Stomach (tissue), 9 donors: ENCODE results near the gene SIPA1. TPM values are rescaled to one million over a fixed set of nuclear protein-coding genes. Genes with fewer than 3 reads are reported as not detected.
A peak's percentile ranks its signal among the peaks of the same experiment; 100 is the strongest.

Experiments used
- DNase-seq, 2 donors: peaks; one replicate each; pipeline versions ENCODE4 v3.0.0 to v3.0.0-alpha.2; 2013 to 2019
- H3K27ac ChIP-seq, 5 donors: fragments of 200-600 bp in 4 of 5; sonication (generic) in 4 of 5; one replicate each; pipeline ENCODE4 v1.5.1; 2013 to 2019; ENCODE audit warnings: mild to moderate bottlenecking in 1 of 5, moderate library complexity in 1 of 5
- H3K27me3 ChIP-seq, 3 donors: fragments of 200-600 bp; sonication (generic); one replicate each; pipeline ENCODE4 v1.5.1; 2017 to 2019; ENCODE audit warnings: mixed run types in 1 of 3
- H3K36me3 ChIP-seq, 4 donors: fragments of 200-600 bp; sonication (generic); 1 replicate in 3 of 4; 2 replicates in 1 of 4; pipeline ENCODE4 v1.5.1; 2016 to 2019
- H3K4me1 ChIP-seq, 4 donors: fragments of 200-600 bp; sonication (generic); one replicate each; pipeline ENCODE4 v1.5.1; 2016 to 2019
- H3K4me3 ChIP-seq, 4 donors: fragments of 200-600 bp; sonication (generic) in 3 of 4; one replicate each; pipeline ENCODE4 v1.5.1; 2016 to 2019; ENCODE audit warnings: mild to moderate bottlenecking in 1 of 4
- H3K9me3 ChIP-seq, 4 donors: fragments of 200-600 bp; sonication (generic); one replicate each; pipeline ENCODE4 v1.5.1; 2016 to 2019
- CTCF ChIP-seq, 7 experiments: fragments of 450-650 bp in 4 of 7; fragments of 200-600 bp in 3 of 7; sonication (generic) in 3 of 7; IDR thresholded peaks; one replicate each; pipeline ENCODE4 v1.5.1; 2016 to 2019; ENCODE audit warnings: antibody characterized with exemption in 7 of 7, control low read depth in 2 of 7, mild to moderate bottlenecking in 1 of 7
- EP300 ChIP-seq: sonication (generic); formaldehyde crosslinking; IDR thresholded peaks from one replicate; pipeline ENCODE4 v1.6.1; 2017; ENCODE audit warnings: antibody characterized with exemption
- POLR2A ChIP-seq, 4 donors: fragments of 450-650 bp; IDR thresholded peaks; one replicate each; pipeline ENCODE4 v1.6.1; 2016; ENCODE audit warnings: antibody characterized with exemption in 4 of 4, control low read depth in 2 of 4, mild to moderate bottlenecking in 1 of 4, moderate library complexity in 1 of 4
- POLR2AphosphoS5 ChIP-seq, 3 donors: sonication (generic); formaldehyde crosslinking; IDR thresholded peaks; one replicate each; pipeline ENCODE4 v1.6.1; 2016; ENCODE audit warnings: antibody characterized with exemption in 3 of 3
- WGBS, 5 donors: extraction: QIAGEN DNeasy Blood & Tissue Kit in 3 of 5; methylation state at CpG; one replicate each; pipeline versions ENCODE4 v1.1.5 to v1.1.7; 2013 to 2018; 5-methylcytosine and 5-hydroxymethylcytosine counted together
- intact Hi-C: fragments of 100-400 bp; cut with DNase I; formaldehyde crosslinking; loops from one replicate; pipeline ENCODE4 v1.15.1; 2023; ENCODE audit warnings: low total_unique reads
- polyA plus RNA-seq, 3 donors: library from polyadenylated mRNA; stranded (reverse); fragments of 200-250 nt; gene quantifications; one replicate each; pipeline ENCODE4 v1.2.3, GENCODE V29; 2013
- total RNA-seq, 5 donors: library from RNA; depleted of rRNA; stranded (reverse); fragments of >200 nt; gene quantifications; one replicate each; pipeline versions ENCODE4 v1.1.0 to v1.2.3, GENCODE V29; 2014 to 2016
- donor health status: healthy with polysubstance abuse.
- donor health status: Bipolar disorder and iron deficiency.
- donor health status: healthy.

Gene SIPA1
- total and polyA plus RNA-seq, 8 donors, result 13.2 to 80.4 (median 42.4) TPM

GRCh38 chr11:65653229-65654225 lies 15.6 kb downstream of the SIPA1 start:
- H3K27ac ChIP-seq, result peak overlapping the region; percentile 91 to 99 (median 94)
- H3K4me3 ChIP-seq, result peak overlapping the region; percentile 35 to 51 (median 47)
- peaks cover 44 to 82% (median 65%) of the 10 kb centered on the region in 4 donors for H3K4me1 ChIP-seq
- peaks cover 63 to 80% (median 72%) of the 10 kb centered on the region in 4 donors for H3K36me3 ChIP-seq
- TF ChIP-seq CTCF (IDR thresholded peaks at IDR 0.05), result no peak
- no peak for TF ChIP-seq POLR2A (IDR thresholded peaks at IDR 0.05)
- TF ChIP-seq EP300, result no peak
- peak in 1 of 3 donors; percentile 21 for TF ChIP-seq POLR2AphosphoS5 (IDR thresholded peaks at IDR 0.05)
- no peaks in the 10 kb centered on the region for H3K9me3 ChIP-seq
- H3K27me3 ChIP-seq, result no peaks in the 10 kb centered on the region
- 16 to 31% (median 23%) methylated on average over 12 of the region's 12 CpGs for WGBS, 5 donors
- intact Hi-C loops, result no loop called here
- peak; percentile 61 to 77 for DNase-seq

- peak overlapping the region in 1 of 4 donors; percentile 49 for H3K4me3 ChIP-seq
- peak overlapping the region; percentile 30 to 99 (median 94) for H3K27ac ChIP-seq
- peaks cover 66 to 80% (median 74%) of the 10 kb centered on the region in 4 donors for H3K36me3 ChIP-seq
- peak in 1 of 2 donors; percentile 7 for DNase-seq
- WGBS, 5 donors, result 78 to 88% (median 86%) methylated on average over 7 to 14 of the region's 14 CpGs
- no peak for TF ChIP-seq EP300
- peaks cover 44 to 82% (median 63%) of the 10 kb centered on the region in 4 donors for H3K4me1 ChIP-seq
- H3K9me3 ChIP-seq, result no peaks in the 10 kb centered on the region
- no peaks in the 10 kb centered on the region for H3K27me3 ChIP-seq
- intact Hi-C loops, result no loop called here
Measured at GRCh38 chr11:65654375-65655349, 16.8 kb downstream of the SIPA1 start.

GRCh38 chr11:65655570-65656332 lies 17.9 kb downstream of the SIPA1 start:
- Histone ChIP-seq H3K27ac (peak overlapping the region in 2 of 5 donors; percentile 94 to 99), H3K9me3 (no peaks in the 10 kb centered on the region), H3K4me1 (peaks cover 38 to 82% (median 64%) of the 10 kb centered on the region in 4 donors), H3K36me3 (peaks cover 67 to 80% (median 74%) of the 10 kb centered on the region in 4 donors), H3K27me3 (no peaks in the 10 kb centered on the region), H3K4me3 (no peak overlapping the region)
- intact Hi-C loops, result no loop called here
- peak in 1 of 2 donors; percentile 4 for DNase-seq
- 77 to 85% (median 80%) methylated on average over 15 to 16 of the region's 16 CpGs for WGBS, 5 donors
- TF ChIP-seq POLR2AphosphoS5 (IDR thresholded peaks at IDR 0.05) (no peak), CTCF (IDR thresholded peaks at IDR 0.05) (no peak), POLR2A (IDR thresholded peaks at IDR 0.05) (no peak), EP300 (no peak)

GRCh38 chr11:65657426-65657825 lies 19.5 kb downstream of the SIPA1 start:
- 77 to 87% (median 77%) methylated on average over 7 of the region's 7 CpGs for WGBS, 5 donors
- peaks cover 73 to 83% (median 79%) of the 10 kb centered on the region in 4 donors for H3K36me3 ChIP-seq
- no peak for DNase-seq
- TF ChIP-seq POLR2AphosphoS5 (IDR thresholded peaks at IDR 0.05) (no peak), POLR2A (IDR thresholded peaks at IDR 0.05) (no peak), CTCF (IDR thresholded peaks at IDR 0.05) (no peak), EP300 (no peak)
- no peak overlapping the region for H3K27ac ChIP-seq
- H3K9me3 ChIP-seq, result no peaks in the 10 kb centered on the region
- no peaks in the 10 kb centered on the region for H3K27me3 ChIP-seq
- H3K4me3 ChIP-seq, result no peak overlapping the region
- intact Hi-C loops, result no loop called here
- peaks cover 34 to 79% (median 61%) of the 10 kb centered on the region in 4 donors for H3K4me1 ChIP-seq
